ENCODE data around the gene MTR.

DNA sequence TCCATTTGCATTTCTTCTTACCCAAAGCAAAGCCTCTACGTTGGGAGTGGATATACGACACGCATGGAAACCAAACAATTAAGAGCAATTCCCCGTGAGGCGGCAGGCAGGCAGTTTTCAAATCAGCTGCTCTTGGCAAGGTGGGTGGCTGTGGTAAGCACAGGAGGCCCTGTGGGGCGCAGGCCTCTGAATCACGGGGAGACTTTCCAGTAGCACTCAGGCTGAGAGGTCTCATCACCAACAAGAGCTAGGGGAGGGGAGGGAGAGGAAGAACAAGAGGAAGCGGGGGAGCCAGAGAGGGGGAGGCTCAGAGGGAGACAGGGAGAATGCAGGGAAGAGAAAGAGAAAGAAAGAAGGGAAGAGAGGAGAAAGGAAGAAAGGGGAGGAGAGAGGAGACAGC lies 152.7 kb downstream of the MTR start:
- TF ChIP-seq, protein P1, sequence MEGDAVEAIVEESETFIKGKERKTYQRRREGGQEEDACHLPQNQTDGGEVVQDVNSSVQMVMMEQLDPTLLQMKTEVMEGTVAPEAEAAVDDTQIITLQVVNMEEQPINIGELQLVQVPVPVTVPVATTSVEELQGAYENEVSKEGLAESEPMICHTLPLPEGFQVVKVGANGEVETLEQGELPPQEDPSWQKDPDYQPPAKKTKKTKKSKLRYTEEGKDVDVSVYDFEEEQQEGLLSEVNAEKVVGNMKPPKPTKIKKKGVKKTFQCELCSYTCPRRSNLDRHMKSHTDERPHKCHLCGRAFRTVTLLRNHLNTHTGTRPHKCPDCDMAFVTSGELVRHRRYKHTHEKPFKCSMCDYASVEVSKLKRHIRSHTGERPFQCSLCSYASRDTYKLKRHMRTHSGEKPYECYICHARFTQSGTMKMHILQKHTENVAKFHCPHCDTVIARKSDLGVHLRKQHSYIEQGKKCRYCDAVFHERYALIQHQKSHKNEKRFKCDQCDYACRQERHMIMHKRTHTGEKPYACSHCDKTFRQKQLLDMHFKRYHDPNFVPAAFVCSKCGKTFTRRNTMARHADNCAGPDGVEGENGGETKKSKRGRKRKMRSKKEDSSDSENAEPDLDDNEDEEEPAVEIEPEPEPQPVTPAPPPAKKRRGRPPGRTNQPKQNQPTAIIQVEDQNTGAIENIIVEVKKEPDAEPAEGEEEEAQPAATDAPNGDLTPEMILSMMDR (IDR thresholded peaks at IDR 0.05; ENCODE audit: insufficient read depth, low read length, poor library complexity, severe bottlenecking) = no peak
- TF ChIP-seq EZH2phosphoT487 (conservative IDR thresholded peaks at IDR 0.05; ENCODE audit: low read length) = no peak

Data from SU-DHL-6 (cell line).